ENCODE results near the gene YTHDC1. TPM values are rescaled to one million over a fixed set of nuclear protein-coding genes. Genes with fewer than 3 reads are reported as not detected.
"Not testable (repeated sequence)": the region's sequence is repeated elsewhere in the genome, so short reads cannot be mapped to it uniquely, and the experiment has no call there.

Gene YTHDC1
- 53.0 TPM for polyA plus RNA-seq

- Mint-ChIP-seq H3K4me1 (peaks cover 24 to 34% (median 26%) of the 10 kb centered on the region in 3 donors), H3K4me3 (peak within 1 kb of the TSS; percentile 79 to 99 (median 96)), H3K9me3 (peaks cover 0 to 1% (median 0%) of the 10 kb centered on the region in 3 donors), H3K27me3 (no peaks in the 10 kb centered on the region), H3K36me3 (peaks cover 3% of the 10 kb centered on the region), H3K27ac (peak within 1 kb of the TSS; percentile 78 to 99 (median 99))
Measured at GRCh38 chr4:68349649-68350360, at the start of gene YTHDC1. YTHDC1 (minus strand) TSS chr4:68350090; CDS start chr4:68349753, 337 bp downstream.

- peaks cover 3 to 5% (median 4%) of the 10 kb centered on the region in 3 donors for H3K4me1 Mint-ChIP-seq
- peaks cover 2% of the 10 kb centered on the region for H3K27me3 Mint-ChIP-seq
- no peak overlapping the region for H3K4me3 Mint-ChIP-seq
- H3K9me3 Mint-ChIP-seq: peaks cover 0 to 2% (median 0%) of the 10 kb centered on the region in 3 donors
- peaks cover 3% of the 10 kb centered on the region for H3K36me3 Mint-ChIP-seq
- no peak overlapping the region for H3K27ac Mint-ChIP-seq
Measured at GRCh38 chr4:68399306-68399705, 49.4 kb upstream of the YTHDC1 start.

GRCh38 chr4:68396756-68397155 lies 46.9 kb upstream of the YTHDC1 start:
- peaks cover 3% of the 10 kb centered on the region for H3K36me3 Mint-ChIP-seq
- H3K4me1 Mint-ChIP-seq: peaks cover 3 to 5% (median 5%) of the 10 kb centered on the region in 3 donors
- no peaks in the 10 kb centered on the region for H3K27me3 Mint-ChIP-seq
- H3K9me3 Mint-ChIP-seq: peaks cover 0 to 2% (median 0%) of the 10 kb centered on the region in 3 donors
- H3K4me3 Mint-ChIP-seq: no peak overlapping the region
- no peak overlapping the region for H3K27ac Mint-ChIP-seq

DNA sequence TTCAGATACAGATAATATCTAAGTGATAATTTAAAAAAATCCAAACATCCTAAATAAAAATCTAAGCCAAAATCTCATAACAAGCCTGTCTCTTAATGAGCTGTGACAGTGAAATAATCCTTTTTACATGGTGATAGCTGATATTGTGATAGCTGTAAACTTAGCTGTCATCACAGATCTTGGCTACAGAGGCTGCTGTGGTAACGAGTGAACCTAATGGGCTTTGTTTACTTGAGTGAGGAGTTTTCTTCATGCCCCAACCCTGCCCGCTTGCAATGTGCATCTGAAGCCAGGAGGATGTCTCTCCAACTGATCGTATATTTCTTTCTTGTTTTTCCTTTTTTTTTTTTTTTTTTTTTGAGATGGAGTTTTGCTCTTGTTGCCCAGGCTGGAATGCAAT lies 41.5 kb upstream of the YTHDC1 start:
- Mint-ChIP-seq H3K4me3 (no peak overlapping the region), H3K27ac (no peak overlapping the region), H3K27me3 (no peaks in the 10 kb centered on the region), H3K4me1 (peaks cover 0 to 4% (median 0%) of the 10 kb centered on the region in 3 donors), H3K9me3 (no peaks in the 10 kb centered on the region), H3K36me3 (peaks cover 3% of the 10 kb centered on the region)

DNA sequence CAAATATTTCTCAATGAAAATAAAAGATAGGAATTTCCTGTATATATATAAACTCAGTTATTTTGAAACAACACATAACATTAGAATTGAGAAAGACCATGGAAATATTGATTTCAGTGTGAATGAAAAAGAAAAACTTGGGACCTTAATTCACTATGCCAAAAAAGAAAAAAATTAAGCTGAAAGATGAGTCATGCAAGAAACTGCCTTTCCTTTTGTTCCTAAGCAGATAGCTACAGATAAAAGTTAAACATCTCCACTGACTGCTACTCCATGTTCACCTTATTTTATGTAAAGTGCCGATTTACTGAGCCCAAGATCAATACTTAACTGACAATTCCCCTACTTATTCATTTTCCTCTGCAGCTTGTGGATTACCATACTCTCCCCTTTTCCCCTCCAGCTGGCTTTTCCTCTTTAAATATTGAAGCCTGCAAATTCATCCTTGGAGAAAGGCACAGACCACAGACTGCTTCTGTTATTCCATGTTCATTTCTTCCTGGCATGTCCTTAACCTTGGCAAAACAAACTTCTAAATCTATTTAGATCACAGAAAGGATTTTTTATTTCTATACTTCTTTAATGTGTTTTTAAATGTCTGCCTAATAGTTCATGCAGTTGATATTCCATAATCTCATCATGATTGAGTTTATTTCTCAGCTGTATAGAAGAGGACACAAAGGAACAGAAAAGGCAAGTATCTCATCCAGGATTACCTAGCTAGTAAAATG lies 40.5 kb upstream of the YTHDC1 start:
- H3K27ac Mint-ChIP-seq: no peak overlapping the region
- peaks cover 3% of the 10 kb centered on the region for H3K36me3 Mint-ChIP-seq
- H3K9me3 Mint-ChIP-seq: no peaks in the 10 kb centered on the region
- peaks cover 0 to 4% (median 0%) of the 10 kb centered on the region in 3 donors for H3K4me1 Mint-ChIP-seq
- H3K27me3 Mint-ChIP-seq: no peaks in the 10 kb centered on the region
- no peak overlapping the region for H3K4me3 Mint-ChIP-seq

DNA sequence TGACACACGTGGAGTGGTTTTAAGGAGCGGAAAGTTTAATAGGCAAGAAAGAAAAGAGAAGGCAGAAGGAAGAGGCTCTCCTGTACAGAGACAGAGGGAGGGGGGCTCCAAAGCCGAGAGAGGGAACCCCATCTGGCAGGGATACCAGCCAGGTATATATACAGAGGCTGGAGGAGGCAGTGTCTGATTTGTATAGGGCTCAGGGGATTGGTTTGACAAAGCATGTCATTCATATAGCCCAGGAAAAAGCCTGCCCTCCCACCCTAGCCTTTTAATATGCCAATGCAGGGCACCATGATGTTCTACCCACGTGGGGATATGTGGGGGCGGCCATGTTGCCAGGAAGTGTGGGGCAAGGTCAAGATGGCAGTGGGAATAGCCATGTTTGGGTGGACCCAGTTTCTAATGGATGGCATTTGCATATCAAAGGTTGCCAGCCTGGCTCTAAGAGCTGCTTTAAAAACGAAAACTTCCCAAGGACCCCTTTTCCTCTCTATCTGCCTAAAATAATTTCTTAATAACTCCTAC lies 39.6 kb upstream of the YTHDC1 start:
- H3K27ac Mint-ChIP-seq, H3K27me3 Mint-ChIP-seq, H3K36me3 Mint-ChIP-seq, H3K4me3 Mint-ChIP-seq, H3K9me3 Mint-ChIP-seq, H3K4me1 Mint-ChIP-seq: not testable (repeated sequence)

DNA sequence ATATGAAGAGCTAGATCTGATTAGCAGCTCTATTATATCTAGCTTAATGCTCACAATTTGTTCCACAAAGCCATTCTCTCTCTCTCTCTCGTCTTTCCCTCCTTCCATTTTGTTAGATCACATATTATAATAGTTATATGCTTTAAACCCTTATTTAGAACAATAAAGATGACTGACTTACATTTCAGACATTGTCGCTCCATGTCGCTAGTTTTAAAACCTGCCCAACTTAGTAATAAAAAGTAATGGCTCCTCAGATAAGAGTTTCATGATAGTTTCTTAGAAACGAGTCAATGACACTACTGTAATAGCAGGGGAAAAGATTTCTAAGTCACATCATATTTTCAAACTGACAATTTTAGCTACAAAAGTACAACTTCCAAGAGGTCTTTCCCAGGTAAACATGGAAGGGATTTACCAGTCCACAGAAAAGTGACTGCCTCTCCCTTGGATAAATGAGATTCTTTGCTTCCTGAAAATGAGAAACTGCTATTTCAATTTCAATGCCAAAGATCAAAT lies 38.5 kb upstream of the YTHDC1 start:
- H3K36me3 Mint-ChIP-seq: no peaks in the 10 kb centered on the region
- peak overlapping the region in 1 of 3 donors; percentile 32 for H3K27ac Mint-ChIP-seq
- H3K4me3 Mint-ChIP-seq: no peak overlapping the region
- H3K27me3 Mint-ChIP-seq: peaks cover 3% of the 10 kb centered on the region
- no peaks in the 10 kb centered on the region for H3K9me3 Mint-ChIP-seq
- peaks cover 0 to 5% (median 0%) of the 10 kb centered on the region in 3 donors for H3K4me1 Mint-ChIP-seq

GRCh38 chr4:68385267-68385666 lies 35.4 kb upstream of the YTHDC1 start:
- no peaks in the 10 kb centered on the region for H3K36me3 Mint-ChIP-seq
- H3K9me3 Mint-ChIP-seq: no peaks in the 10 kb centered on the region
- no peak overlapping the region for H3K4me3 Mint-ChIP-seq
- peaks cover 5% of the 10 kb centered on the region for H3K27me3 Mint-ChIP-seq
- no peak overlapping the region for H3K27ac Mint-ChIP-seq
- peaks cover 0 to 5% (median 0%) of the 10 kb centered on the region in 3 donors for H3K4me1 Mint-ChIP-seq

- H3K9me3 Mint-ChIP-seq: no peaks in the 10 kb centered on the region
- H3K4me1 Mint-ChIP-seq: peaks cover 0 to 5% (median 0%) of the 10 kb centered on the region in 3 donors
- H3K27ac Mint-ChIP-seq: no peak overlapping the region
- H3K27me3 Mint-ChIP-seq: peaks cover 9% of the 10 kb centered on the region
- H3K36me3 Mint-ChIP-seq: no peaks in the 10 kb centered on the region
- H3K4me3 Mint-ChIP-seq: no peak overlapping the region
Measured at GRCh38 chr4:68383115-68383514, 33.2 kb upstream of the YTHDC1 start.

DNA sequence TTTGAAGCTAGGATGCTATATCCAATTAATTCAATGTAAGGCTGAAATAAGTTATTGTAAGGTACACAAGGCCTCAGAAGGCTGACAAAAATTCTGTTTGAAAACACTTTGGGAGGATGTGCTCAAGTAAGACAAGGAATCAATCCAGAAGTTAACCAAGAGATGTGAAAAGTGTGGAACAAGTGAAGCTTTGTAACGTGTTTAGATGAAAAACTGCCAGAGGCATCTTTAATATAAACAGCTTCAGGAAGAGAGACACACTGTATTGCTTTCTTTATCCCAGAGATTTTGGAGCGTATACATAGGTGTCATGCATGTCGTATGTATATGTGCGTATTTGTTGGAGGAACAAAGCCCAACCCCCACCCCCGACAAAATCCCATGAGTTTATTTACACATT lies 28.3 kb upstream of the YTHDC1 start:
- Mint-ChIP-seq H3K9me3 (no peaks in the 10 kb centered on the region), H3K4me3 (no peak overlapping the region), H3K4me1 (peaks cover 9 to 13% (median 11%) of the 10 kb centered on the region in 3 donors), H3K27me3 (peaks cover 7% of the 10 kb centered on the region), H3K36me3 (no peaks in the 10 kb centered on the region), H3K27ac (no peak overlapping the region)

DNA sequence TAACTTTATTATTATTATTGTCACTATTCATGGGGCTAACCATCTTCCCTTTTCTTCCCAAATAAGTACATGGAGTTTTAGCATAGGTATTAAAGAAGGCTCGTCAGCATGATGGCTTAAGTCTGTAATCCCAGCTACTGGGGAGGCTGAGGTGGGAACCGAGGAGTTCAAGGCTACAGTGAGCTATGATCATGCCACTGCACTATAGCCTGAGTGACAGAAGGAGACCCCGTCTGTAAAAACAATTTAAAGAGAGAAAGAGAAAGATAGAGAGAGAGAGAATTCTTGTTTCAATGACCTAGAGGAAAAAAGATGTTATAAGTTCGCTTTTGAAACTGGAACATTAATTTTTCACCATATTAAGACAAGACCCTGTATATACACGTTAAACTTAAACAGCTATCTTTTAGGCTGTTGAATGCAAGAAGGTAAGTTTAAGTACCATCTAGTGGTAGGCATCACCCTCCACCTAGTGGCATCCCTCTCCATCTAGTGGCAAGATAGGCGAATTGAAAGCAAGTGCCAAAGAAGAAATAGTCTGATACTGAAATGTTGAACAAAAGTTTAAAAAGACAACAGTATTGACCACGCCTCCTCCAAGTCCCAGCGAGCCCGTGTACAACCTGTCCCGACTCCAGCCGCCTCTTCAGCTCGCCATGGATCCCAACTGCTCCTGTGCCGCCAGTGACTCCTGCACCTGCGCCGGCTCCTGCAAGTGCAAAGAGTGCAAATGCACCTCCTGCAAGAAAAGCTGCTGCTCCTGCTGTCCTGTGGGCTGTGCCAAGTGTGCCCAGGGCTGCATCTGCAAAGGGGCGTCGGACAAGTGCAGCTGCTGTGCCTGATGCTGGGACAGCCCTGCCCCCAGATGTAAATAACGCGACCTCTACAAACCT lies 26.0 kb upstream of the YTHDC1 start:
- Mint-ChIP-seq H3K36me3 (no peaks in the 10 kb centered on the region), H3K4me1 (peaks cover 9 to 13% (median 11%) of the 10 kb centered on the region in 3 donors), H3K4me3 (peak overlapping the region; percentile 37 to 97 (median 90)), H3K27ac (peak overlapping the region in 1 of 3 donors; percentile 44), H3K27me3 (peaks cover 5% of the 10 kb centered on the region), H3K9me3 (no peaks in the 10 kb centered on the region)

DNA sequence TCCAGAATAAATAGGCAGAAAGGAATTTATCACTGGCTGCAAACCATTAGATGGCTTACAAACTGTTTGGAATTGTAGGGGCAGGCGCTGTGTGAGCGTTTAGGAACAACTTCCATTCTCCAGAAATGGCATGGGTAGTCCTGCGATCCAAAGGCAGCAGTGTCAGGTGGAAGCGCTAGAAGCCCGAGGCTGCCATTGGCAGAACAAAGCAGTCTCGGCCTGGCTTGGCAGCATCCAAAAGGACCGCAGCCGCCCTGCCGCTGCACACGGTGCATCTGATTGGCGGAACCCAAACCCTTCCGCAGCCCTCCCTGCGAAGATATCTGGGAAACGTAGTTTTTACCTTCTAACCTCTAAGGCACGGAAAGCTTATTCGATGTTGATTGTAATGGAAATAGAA lies 23.6 kb upstream of the YTHDC1 start:
- Mint-ChIP-seq H3K27me3 (no peaks in the 10 kb centered on the region), H3K4me3 (peak overlapping the region in 3 of 4 donors; percentile 50 to 88 (median 61)), H3K4me1 (peaks cover 11 to 20% (median 13%) of the 10 kb centered on the region in 3 donors), H3K36me3 (no peaks in the 10 kb centered on the region), H3K9me3 (no peaks in the 10 kb centered on the region), H3K27ac (peak overlapping the region in 1 of 3 donors; percentile 5)

DNA sequence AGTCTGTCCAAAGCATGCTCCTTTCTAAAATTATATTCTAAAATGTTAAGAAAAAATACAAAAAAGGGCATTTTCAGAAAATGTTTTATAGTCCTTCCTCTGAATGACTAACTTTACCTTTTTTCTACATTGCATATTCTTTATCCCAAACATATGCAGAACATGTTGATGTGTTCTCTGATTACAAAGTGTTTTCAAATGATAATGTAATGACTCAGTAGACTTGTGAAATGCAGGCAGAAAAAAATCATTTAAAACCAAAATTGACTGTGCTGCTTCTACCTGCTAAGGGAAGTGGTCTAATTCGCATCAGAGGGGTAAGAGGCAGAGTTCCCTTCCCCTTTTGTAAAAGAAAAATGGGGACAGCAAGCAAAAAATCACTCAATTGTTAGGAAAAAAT lies 22.7 kb upstream of the YTHDC1 start:
- H3K27me3 Mint-ChIP-seq: peaks cover under 1% of the 10 kb centered on the region

DNA sequence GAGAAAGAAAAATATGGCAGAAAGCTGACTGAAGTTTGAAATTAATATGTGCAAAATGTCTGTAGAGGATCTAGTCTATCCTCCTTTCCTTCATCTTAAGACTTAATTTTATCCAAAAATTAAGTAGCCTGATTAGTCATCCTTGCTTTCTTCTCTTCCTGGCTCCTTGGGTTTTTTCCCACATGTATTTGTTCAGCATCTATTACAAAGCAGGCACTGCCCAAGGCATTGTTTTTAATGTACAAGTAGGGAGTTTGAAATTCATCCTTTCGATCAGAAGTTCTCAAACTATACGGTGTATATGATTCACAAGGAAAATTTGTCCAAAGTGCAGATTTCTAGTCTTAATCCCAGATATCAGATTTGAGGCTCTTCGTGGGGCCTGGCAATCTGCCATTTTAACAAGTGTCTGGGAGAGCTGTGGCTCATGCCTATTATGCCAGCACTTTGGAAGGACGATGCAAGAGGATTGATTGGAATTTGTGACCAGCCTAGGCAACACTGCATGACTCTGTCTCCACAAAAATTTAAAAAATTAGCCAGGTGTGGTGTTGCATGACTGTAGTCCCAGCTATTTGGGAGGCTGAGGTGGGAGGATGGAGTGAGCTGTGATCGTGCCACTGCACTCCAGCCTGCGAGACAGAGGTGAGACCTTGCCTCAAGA lies 19.4 kb upstream of the YTHDC1 start:
- Mint-ChIP-seq H3K27ac (peak overlapping the region in 2 of 3 donors; percentile 28 to 59), H3K36me3 (peaks cover 1% of the 10 kb centered on the region), H3K4me1 (peaks cover 4 to 11% (median 9%) of the 10 kb centered on the region in 3 donors), H3K27me3 (peaks cover 2% of the 10 kb centered on the region), H3K4me3 (no peak overlapping the region), H3K9me3 (no peaks in the 10 kb centered on the region)

More for the DNA sequence above, 22.7 kb upstream of the YTHDC1 start:
- Mint-ChIP-seq H3K4me1 (peaks cover 11 to 20% (median 15%) of the 10 kb centered on the region in 3 donors), H3K4me3 (no peak overlapping the region), H3K36me3 (no peaks in the 10 kb centered on the region), H3K9me3 (no peaks in the 10 kb centered on the region), H3K27ac (no peak overlapping the region)
